Measurements from ENCODE around the gene SPCS2.

Gene SPCS2

GRCh38 chr11:74948898-74949752 lies at the start of gene SPCS2, which contains the start of gene XRRA1:
Gene SPCS2 (plus strand): TSS chr11:74949266. CDS start chr11:74949286, 20 bp downstream.
Gene XRRA1 (minus strand): TSS chr11:74949091. CDS start chr11:74940878, 8,213 bp downstream.
- H3K36me3 ChIP-seq: peaks cover 7% of the 10 kb centered on the region
- TF ChIP-seq CTCF (IDR thresholded peaks at IDR 0.05): peak; percentile 34
- H3K4me3 ChIP-seq (ENCODE audit: low read depth in 1 of 2, low read length in 1 of 2): peak within 1 kb of the TSS; percentile 81 to 91
- H3K27me3 ChIP-seq: no peaks in the 10 kb centered on the region
- H3K27ac ChIP-seq: peak within 1 kb of the TSS; percentile 83
- H3K9me3 ChIP-seq: no peaks in the 10 kb centered on the region
- H3K4me1 ChIP-seq (ENCODE audit: control insufficient read depth in 1 of 2, insufficient read depth in 1 of 2, low read depth in 1 of 2, low read length in 1 of 2): peaks cover 22 to 26% of the 10 kb centered on the region in 2 experiments

- peaks cover 13% of the 10 kb centered on the region for H3K36me3 ChIP-seq
- no peak for TF ChIP-seq CTCF (IDR thresholded peaks at IDR 0.05)
- H3K4me3 ChIP-seq (ENCODE audit: low read depth in 1 of 2, low read length in 1 of 2): no peak overlapping the region
- no peaks in the 10 kb centered on the region for H3K9me3 ChIP-seq
- no peak overlapping the region for H3K27ac ChIP-seq
- H3K27me3 ChIP-seq: no peaks in the 10 kb centered on the region
- H3K4me1 ChIP-seq (ENCODE audit: control insufficient read depth in 1 of 2, insufficient read depth in 1 of 2, low read depth in 1 of 2, low read length in 1 of 2): no peaks in the 10 kb centered on the region
Measured at GRCh38 chr11:74902342-74902741, 46.7 kb upstream of the SPCS2 start.

- Histone ChIP-seq H3K27ac (no peak overlapping the region), H3K36me3 (peaks cover 27% of the 10 kb centered on the region), H3K9me3 (no peaks in the 10 kb centered on the region), H3K27me3 (no peaks in the 10 kb centered on the region), H3K4me3 (ENCODE audit: low read depth in 1 of 2, low read length in 1 of 2) (no peak overlapping the region), H3K4me1 (ENCODE audit: control insufficient read depth in 1 of 2, insufficient read depth in 1 of 2, low read depth in 1 of 2, low read length in 1 of 2) (no peaks in the 10 kb centered on the region)
- TF ChIP-seq CTCF (IDR thresholded peaks at IDR 0.05): no peak
Measured at GRCh38 chr11:74905326-74905725, 43.7 kb upstream of the SPCS2 start.

GRCh38 chr11:74909385-74909784 lies 39.7 kb upstream of the SPCS2 start:
- Histone ChIP-seq H3K36me3 (peaks cover 33% of the 10 kb centered on the region), H3K27me3 (no peaks in the 10 kb centered on the region), H3K4me1 (ENCODE audit: control insufficient read depth in 1 of 2, insufficient read depth in 1 of 2, low read depth in 1 of 2, low read length in 1 of 2) (no peaks in the 10 kb centered on the region), H3K4me3 (ENCODE audit: low read depth in 1 of 2, low read length in 1 of 2) (no peak overlapping the region), H3K27ac (no peak overlapping the region), H3K9me3 (no peaks in the 10 kb centered on the region)
- TF ChIP-seq CTCF (IDR thresholded peaks at IDR 0.05): no peak

GRCh38 chr11:74909812-74910211 lies 39.3 kb upstream of the SPCS2 start:
- no peaks in the 10 kb centered on the region for H3K27me3 ChIP-seq
- H3K36me3 ChIP-seq: peaks cover 33% of the 10 kb centered on the region
- no peak for TF ChIP-seq CTCF (IDR thresholded peaks at IDR 0.05)
- no peaks in the 10 kb centered on the region for H3K9me3 ChIP-seq
- H3K27ac ChIP-seq: no peak overlapping the region
- H3K4me3 ChIP-seq (ENCODE audit: low read depth in 1 of 2, low read length in 1 of 2): no peak overlapping the region
- H3K4me1 ChIP-seq (ENCODE audit: control insufficient read depth in 1 of 2, insufficient read depth in 1 of 2, low read depth in 1 of 2, low read length in 1 of 2): no peaks in the 10 kb centered on the region
